Hepatocyte (in vitro differentiated cells): ENCODE results near the gene HSPA1A.

Experiments used
- EZH2 ChIP-seq: fragments of 200-600 bp; sonication (generic); IDR thresholded peaks from 2 replicates; pipeline ENCODE4 v1.6.1; 2016; ENCODE audit warnings: antibody characterized with exemption, mild to moderate bottlenecking, borderline replicate concordance
- TF ChIP-seq, protein P1 (sequence below): fragments of 200-600 bp; sonication (generic); IDR thresholded peaks from 2 replicates; pipeline ENCODE4 v1.5.1; 2016; ENCODE audit warnings: antibody characterized with exemption, mild to moderate bottlenecking; ENCODE audit not compliant: poor library complexity

DNA sequence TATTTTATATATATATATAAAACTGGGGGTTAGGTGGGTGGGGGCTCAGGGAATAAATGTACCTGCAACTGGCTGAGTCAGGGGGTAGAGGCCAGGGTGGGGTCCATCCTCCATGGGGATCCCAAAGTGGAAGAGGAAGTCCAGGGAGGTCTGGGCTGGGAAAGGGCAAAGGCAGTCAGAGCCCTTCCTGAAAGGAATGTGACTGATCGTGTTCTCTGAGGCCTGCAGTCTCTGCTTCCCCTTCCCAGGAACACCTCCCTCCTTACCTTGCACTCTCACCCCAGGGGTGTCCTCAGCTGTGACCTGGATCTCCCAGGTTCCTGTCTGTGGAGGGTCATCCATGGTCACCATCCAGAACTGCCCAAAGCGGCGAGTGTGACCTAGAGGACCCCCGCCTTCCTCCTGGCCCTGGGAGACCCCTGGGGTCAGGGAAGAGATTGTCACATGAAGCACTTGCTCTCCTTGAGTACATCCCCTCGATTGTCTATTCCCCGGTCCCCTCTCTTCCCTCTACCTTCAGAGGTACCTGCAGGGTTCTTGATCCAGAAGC lies 48.2 kb upstream of the HSPA1A start:
- TF ChIP-seq EZH2, result no peak
- TF ChIP-seq, protein P1, sequence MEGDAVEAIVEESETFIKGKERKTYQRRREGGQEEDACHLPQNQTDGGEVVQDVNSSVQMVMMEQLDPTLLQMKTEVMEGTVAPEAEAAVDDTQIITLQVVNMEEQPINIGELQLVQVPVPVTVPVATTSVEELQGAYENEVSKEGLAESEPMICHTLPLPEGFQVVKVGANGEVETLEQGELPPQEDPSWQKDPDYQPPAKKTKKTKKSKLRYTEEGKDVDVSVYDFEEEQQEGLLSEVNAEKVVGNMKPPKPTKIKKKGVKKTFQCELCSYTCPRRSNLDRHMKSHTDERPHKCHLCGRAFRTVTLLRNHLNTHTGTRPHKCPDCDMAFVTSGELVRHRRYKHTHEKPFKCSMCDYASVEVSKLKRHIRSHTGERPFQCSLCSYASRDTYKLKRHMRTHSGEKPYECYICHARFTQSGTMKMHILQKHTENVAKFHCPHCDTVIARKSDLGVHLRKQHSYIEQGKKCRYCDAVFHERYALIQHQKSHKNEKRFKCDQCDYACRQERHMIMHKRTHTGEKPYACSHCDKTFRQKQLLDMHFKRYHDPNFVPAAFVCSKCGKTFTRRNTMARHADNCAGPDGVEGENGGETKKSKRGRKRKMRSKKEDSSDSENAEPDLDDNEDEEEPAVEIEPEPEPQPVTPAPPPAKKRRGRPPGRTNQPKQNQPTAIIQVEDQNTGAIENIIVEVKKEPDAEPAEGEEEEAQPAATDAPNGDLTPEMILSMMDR, result no peak
